HEK293 (cell line): ENCODE results near the gene PTPRG.

ENCODE experiments used
- CTCF ChIA-PET: fragments of 350-600 bp; formaldehyde crosslinking; extraction: SDS; loops from one replicate; lab custom pipeline; 2021; ENCODE audit warnings: antibody characterized with exemption; lab: Yijun Ruan, JAX
- POLR2A ChIA-PET: fragments of 300-600 bp; formaldehyde crosslinking; extraction: SDS; loops from one replicate; lab custom pipeline; 2020; ENCODE audit warnings: antibody characterized with exemption, inconsistent platforms; lab: Yijun Ruan, JAX
- H3K27ac ChIP-seq: fragments of 200-500 bp; sonication (Bioruptor generic); 2 replicates; pipeline ENCODE4 v1.5.1; 2014; ENCODE audit warnings: low read depth, low read length, control low read depth, inconsistent platforms; ENCODE audit errors: extremely low read depth
- H3K36me3 ChIP-seq, 2 experiments: fragments of 200-500 bp in 1 of 2; sonication (Bioruptor generic) in 1 of 2; 1 replicate in 1 of 2; 2 replicates in 1 of 2; pipeline ENCODE4 v1.5.1; 2014 to 2017; ENCODE audit warnings: inconsistent platforms in 2 of 2, low read length in 2 of 2; ENCODE audit not compliant: control insufficient read depth in 2 of 2, insufficient read depth in 1 of 2
- H3K4me1 ChIP-seq: fragments of 200-500 bp; sonication (Bioruptor generic); 2 replicates; pipeline ENCODE4 v1.5.1; 2014; ENCODE audit warnings: mild to moderate bottlenecking, low read length, inconsistent platforms; ENCODE audit not compliant: control insufficient read depth, insufficient read depth
- H3K4me3 ChIP-seq: 2 replicates; pipeline ENCODE4 v1.5.1; 2011; ENCODE audit warnings: low read depth, mild to moderate bottlenecking, control low read depth, low read length, moderate library complexity
- H3K9me3 ChIP-seq: fragments of 200-500 bp; sonication (Bioruptor generic); 2 replicates; pipeline ENCODE4 v1.5.1; 2014; ENCODE audit warnings: low read depth, low read length, inconsistent platforms; ENCODE audit not compliant: control insufficient read depth, insufficient read depth
- PRDM1 ChIP-seq: fragments of 450-650 bp; formaldehyde crosslinking; IDR thresholded peaks from 2 replicates; pipeline ENCODE4; 2016; ENCODE audit warnings: missing biosample characterization, missing genetic modification characterization
- TRIM28 ChIP-seq: IDR thresholded peaks from 2 replicates; pipeline ENCODE4 v1.6.1; 2011; ENCODE audit warnings: low read length, control low read depth, borderline replicate concordance
- ZBTB17 ChIP-seq: fragments of 450-650 bp; formaldehyde crosslinking; IDR thresholded peaks from 2 replicates; pipeline ENCODE4 v1.5.1; 2016; ENCODE audit warnings: missing biosample characterization, missing genetic modification characterization
- ZNF112 ChIP-seq: fragments of 450-650 bp; formaldehyde crosslinking; IDR thresholded peaks from 2 replicates; pipeline ENCODE4 v1.5.0; 2017; ENCODE audit warnings: missing biosample characterization, missing genetic modification characterization
- ZNF23 ChIP-seq: fragments of 450-650 bp; formaldehyde crosslinking; IDR thresholded peaks from 2 replicates; pipeline ENCODE4 v1.5.1; 2016; ENCODE audit warnings: missing biosample characterization, missing genetic modification characterization, borderline replicate concordance
- ZNF239 ChIP-seq: fragments of 450-650 bp; formaldehyde crosslinking; IDR thresholded peaks from 2 replicates; pipeline ENCODE4 v1.5.1; 2016; ENCODE audit warnings: missing biosample characterization, missing genetic modification characterization
- ZNF404 ChIP-seq: fragments of 450-650 bp; formaldehyde crosslinking; IDR thresholded peaks from 2 replicates; pipeline ENCODE4 v1.5.1; 2017; ENCODE audit warnings: missing biosample characterization, missing genetic modification characterization
- ZNF433 ChIP-seq: fragments of 450-650 bp; formaldehyde crosslinking; IDR thresholded peaks from 2 replicates; pipeline ENCODE4 v1.5.1; 2016; ENCODE audit warnings: missing biosample characterization, missing genetic modification characterization, low read depth
- ZNF48 ChIP-seq: fragments of 450-650 bp; formaldehyde crosslinking; IDR thresholded peaks from 2 replicates; pipeline ENCODE4 v1.5.1; 2016; ENCODE audit warnings: missing biosample characterization, missing genetic modification characterization
- ZNF658 ChIP-seq: fragments of 450-650 bp; formaldehyde crosslinking; IDR thresholded peaks from 2 replicates; pipeline ENCODE4; 2016; ENCODE audit warnings: missing biosample characterization, missing genetic modification characterization
- ZNF776 ChIP-seq: fragments of 450-650 bp; formaldehyde crosslinking; IDR thresholded peaks from 2 replicates; pipeline ENCODE4 v1.5.0; 2017; ENCODE audit warnings: missing biosample characterization, missing genetic modification characterization, borderline replicate concordance
- TF ChIP-seq, protein P1 (sequence below): fragments of 450-650 bp; formaldehyde crosslinking; conservative IDR thresholded peaks from 2 replicates; pipeline ENCODE4 v1.5.1; 2016; ENCODE audit warnings: low read depth, missing biosample characterization, missing genetic modification characterization
- TF ChIP-seq, protein P2 (sequence below): fragments of 450-650 bp; formaldehyde crosslinking; conservative IDR thresholded peaks from 2 replicates; pipeline ENCODE4 v1.5.1; 2016; ENCODE audit warnings: low read depth, missing biosample characterization, missing genetic modification characterization
- TF ChIP-seq, protein P3 (sequence below): fragments of 450-650 bp; formaldehyde crosslinking; IDR thresholded peaks from 2 replicates; pipeline ENCODE4 v1.5.1; 2016; ENCODE audit warnings: missing biosample characterization, missing genetic modification characterization
- TF ChIP-seq, protein P4 (sequence below): fragments of 450-650 bp; formaldehyde crosslinking; IDR thresholded peaks from 2 replicates; pipeline ENCODE4 v1.5.1; 2016; ENCODE audit warnings: missing biosample characterization, missing genetic modification characterization, borderline replicate concordance
- TF ChIP-seq, protein P5 (sequence below): fragments of 450-650 bp; formaldehyde crosslinking; IDR thresholded peaks from 2 replicates; pipeline ENCODE4 v1.5.1; 2016; ENCODE audit warnings: missing biosample characterization, missing genetic modification characterization, borderline replicate concordance

The PTPRG gene

DNA sequence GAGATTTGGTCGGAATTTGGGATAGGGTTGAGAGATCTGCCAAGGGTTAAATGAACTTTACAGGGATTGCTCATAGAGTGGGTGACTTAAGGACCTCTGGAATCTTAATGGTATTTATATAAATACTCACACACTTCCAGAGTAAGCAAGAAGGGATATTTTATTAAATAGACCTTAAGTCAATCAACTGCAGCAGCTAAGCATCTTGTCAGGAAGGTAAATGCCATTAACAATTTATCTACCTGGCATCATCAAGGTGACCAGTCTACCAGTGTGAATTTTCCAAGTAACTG is 688.1 kb downstream of the PTPRG start (continued):
- TF ChIP-seq, protein P1, sequence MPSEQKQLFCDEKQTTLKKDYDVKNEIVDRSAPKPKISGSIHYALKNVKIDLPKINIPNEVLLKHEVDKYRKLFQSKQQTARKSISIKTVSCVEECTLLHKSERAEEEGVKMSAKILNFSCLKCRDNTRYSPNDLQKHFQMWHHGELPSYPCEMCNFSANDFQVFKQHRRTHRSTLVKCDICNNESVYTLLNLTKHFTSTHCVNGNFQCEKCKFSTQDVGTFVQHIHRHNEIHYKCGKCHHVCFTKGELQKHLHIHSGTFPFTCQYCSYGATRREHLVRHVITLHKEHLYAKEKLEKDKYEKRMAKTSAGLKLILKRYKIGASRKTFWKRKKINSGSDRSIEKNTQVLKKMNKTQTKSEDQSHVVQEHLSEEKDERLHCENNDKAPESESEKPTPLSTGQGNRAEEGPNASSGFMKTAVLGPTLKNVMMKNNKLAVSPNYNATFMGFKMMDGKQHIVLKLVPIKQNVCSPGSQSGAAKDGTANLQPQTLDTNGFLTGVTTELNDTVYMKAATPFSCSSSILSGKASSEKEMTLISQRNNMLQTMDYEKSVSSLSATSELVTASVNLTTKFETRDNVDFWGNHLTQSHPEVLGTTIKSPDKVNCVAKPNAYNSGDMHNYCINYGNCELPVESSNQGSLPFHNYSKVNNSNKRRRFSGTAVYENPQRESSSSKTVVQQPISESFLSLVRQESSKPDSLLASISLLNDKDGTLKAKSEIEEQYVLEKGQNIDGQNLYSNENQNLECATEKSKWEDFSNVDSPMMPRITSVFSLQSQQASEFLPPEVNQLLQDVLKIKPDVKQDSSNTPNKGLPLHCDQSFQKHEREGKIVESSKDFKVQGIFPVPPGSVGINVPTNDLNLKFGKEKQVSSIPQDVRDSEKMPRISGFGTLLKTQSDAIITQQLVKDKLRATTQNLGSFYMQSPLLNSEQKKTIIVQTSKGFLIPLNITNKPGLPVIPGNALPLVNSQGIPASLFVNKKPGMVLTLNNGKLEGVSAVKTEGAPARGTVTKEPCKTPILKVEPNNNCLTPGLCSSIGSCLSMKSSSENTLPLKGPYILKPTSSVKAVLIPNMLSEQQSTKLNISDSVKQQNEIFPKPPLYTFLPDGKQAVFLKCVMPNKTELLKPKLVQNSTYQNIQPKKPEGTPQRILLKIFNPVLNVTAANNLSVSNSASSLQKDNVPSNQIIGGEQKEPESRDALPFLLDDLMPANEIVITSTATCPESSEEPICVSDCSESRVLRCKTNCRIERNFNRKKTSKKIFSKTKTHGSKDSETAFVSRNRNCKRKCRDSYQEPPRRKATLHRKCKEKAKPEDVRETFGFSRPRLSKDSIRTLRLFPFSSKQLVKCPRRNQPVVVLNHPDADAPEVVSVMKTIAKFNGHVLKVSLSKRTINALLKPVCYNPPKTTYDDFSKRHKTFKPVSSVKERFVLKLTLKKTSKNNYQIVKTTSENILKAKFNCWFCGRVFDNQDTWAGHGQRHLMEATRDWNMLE = no peak
- TF ChIP-seq, protein P2, sequence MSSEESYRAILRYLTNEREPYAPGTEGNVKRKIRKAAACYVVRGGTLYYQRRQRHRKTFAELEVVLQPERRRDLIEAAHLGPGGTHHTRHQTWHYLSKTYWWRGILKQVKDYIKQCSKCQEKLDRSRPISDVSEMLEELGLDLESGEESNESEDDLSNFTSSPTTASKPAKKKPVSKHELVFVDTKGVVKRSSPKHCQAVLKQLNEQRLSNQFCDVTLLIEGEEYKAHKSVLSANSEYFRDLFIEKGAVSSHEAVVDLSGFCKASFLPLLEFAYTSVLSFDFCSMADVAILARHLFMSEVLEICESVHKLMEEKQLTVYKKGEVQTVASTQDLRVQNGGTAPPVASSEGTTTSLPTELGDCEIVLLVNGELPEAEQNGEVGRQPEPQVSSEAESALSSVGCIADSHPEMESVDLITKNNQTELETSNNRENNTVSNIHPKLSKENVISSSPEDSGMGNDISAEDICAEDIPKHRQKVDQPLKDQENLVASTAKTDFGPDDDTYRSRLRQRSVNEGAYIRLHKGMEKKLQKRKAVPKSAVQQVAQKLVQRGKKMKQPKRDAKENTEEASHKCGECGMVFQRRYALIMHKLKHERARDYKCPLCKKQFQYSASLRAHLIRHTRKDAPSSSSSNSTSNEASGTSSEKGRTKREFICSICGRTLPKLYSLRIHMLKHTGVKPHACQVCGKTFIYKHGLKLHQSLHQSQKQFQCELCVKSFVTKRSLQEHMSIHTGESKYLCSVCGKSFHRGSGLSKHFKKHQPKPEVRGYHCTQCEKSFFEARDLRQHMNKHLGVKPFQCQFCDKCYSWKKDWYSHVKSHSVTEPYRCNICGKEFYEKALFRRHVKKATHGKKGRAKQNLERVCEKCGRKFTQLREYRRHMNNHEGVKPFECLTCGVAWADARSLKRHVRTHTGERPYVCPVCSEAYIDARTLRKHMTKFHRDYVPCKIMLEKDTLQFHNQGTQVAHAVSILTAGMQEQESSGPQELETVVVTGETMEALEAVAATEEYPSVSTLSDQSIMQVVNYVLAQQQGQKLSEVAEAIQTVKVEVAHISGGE (tag by site-specific recombination) = no peak
- TF ChIP-seq ZNF433 (tag by site-specific recombination) = no peak

DNA sequence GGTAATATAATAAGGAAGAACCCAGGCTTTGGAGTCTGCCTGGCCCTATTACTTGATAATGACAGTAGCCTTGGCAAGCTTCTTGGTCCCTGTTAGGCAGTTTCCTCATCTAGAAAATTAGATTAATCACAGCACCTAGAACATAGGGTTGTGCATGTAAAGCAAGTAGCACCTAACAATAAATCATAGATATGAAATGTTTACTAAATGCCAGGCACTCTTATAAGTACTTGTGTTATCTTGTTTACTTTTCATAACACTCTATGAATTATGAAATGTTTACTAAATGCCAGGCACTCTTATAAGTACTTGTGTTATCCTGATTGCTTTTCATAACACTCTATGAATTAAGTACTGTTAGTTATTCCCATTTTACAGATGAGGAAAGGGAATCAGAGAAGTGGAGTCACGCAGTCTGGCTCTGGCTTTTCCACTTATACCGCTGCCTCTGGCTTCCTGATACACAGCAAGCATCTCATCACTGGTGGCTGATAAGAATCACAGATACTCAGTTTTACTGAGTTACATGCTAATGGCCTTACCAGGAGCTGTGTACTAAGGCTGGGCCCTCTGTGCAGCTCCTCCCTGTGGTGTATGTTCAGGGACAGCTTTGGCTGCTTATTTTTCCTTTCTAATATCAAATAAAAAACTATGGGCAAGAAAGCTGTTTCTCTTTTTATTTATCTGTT is 688.6 kb downstream of the PTPRG start:
- Histone ChIP-seq H3K9me3 (no peaks in the 10 kb centered on the region), H3K27ac (no peak overlapping the region), H3K36me3 (no peaks in the 10 kb centered on the region), H3K4me3 (no peak overlapping the region), H3K4me1 (no peaks in the 10 kb centered on the region; the same call in none of the 2 replicates)
- POLR2A ChIA-PET = interaction anchor here (0.8 kb wide), 1 partner anchor 778 kb away, joined by 3 read pairs; no protein-coding TSS in a partner anchor
- CTCF ChIA-PET = interaction anchor here (0.6 kb wide), 1 partner anchor 389 kb away, joined by 3 read pairs; no protein-coding TSS in a partner anchor
- TF ChIP-seq, protein P3, sequence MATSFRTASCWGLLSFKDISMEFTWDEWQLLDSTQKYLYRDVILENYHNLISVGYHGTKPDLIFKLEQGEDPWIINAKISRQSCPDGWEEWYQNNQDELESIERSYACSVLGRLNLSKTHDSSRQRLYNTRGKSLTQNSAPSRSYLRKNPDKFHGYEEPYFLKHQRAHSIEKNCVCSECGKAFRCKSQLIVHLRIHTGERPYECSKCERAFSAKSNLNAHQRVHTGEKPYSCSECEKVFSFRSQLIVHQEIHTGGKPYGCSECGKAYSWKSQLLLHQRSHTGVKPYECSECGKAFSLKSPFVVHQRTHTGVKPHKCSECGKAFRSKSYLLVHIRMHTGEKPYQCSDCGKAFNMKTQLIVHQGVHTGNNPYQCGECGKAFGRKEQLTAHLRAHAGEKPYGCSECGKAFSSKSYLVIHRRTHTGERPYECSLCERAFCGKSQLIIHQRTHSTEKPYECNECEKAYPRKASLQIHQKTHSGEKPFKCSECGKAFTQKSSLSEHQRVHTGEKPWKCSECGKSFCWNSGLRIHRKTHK = no peak
- TF ChIP-seq ZBTB17 (tag by site-specific recombination) = no peak
- no peak for TF ChIP-seq ZNF404 (tag by site-specific recombination)
- TF ChIP-seq, protein P4, sequence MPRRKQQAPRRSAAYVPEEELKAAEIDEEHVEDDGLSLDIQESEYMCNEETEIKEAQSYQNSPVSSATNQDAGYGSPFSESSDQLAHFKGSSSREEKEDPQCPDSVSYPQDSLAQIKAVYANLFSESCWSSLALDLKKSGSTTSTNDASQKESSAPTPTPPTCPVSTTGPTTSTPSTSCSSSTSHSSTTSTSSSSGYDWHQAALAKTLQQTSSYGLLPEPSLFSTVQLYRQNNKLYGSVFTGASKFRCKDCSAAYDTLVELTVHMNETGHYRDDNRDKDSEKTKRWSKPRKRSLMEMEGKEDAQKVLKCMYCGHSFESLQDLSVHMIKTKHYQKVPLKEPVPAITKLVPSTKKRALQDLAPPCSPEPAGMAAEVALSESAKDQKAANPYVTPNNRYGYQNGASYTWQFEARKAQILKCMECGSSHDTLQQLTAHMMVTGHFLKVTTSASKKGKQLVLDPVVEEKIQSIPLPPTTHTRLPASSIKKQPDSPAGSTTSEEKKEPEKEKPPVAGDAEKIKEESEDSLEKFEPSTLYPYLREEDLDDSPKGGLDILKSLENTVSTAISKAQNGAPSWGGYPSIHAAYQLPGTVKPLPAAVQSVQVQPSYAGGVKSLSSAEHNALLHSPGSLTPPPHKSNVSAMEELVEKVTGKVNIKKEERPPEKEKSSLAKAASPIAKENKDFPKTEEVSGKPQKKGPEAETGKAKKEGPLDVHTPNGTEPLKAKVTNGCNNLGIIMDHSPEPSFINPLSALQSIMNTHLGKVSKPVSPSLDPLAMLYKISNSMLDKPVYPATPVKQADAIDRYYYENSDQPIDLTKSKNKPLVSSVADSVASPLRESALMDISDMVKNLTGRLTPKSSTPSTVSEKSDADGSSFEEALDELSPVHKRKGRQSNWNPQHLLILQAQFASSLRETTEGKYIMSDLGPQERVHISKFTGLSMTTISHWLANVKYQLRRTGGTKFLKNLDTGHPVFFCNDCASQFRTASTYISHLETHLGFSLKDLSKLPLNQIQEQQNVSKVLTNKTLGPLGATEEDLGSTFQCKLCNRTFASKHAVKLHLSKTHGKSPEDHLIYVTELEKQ (tag by site-specific recombination) = no peak
- no peak for TF ChIP-seq ZNF239
- no peak for TF ChIP-seq ZNF48 (tag by site-specific recombination)
- TF ChIP-seq ZNF112 = no peak
- TF ChIP-seq PRDM1 (tag by site-specific recombination) = no peak
- no peak for TF ChIP-seq ZNF658
- no peak for TF ChIP-seq TRIM28
- no peak for TF ChIP-seq ZNF776 (tag by site-specific recombination)
- TF ChIP-seq, protein P5, sequence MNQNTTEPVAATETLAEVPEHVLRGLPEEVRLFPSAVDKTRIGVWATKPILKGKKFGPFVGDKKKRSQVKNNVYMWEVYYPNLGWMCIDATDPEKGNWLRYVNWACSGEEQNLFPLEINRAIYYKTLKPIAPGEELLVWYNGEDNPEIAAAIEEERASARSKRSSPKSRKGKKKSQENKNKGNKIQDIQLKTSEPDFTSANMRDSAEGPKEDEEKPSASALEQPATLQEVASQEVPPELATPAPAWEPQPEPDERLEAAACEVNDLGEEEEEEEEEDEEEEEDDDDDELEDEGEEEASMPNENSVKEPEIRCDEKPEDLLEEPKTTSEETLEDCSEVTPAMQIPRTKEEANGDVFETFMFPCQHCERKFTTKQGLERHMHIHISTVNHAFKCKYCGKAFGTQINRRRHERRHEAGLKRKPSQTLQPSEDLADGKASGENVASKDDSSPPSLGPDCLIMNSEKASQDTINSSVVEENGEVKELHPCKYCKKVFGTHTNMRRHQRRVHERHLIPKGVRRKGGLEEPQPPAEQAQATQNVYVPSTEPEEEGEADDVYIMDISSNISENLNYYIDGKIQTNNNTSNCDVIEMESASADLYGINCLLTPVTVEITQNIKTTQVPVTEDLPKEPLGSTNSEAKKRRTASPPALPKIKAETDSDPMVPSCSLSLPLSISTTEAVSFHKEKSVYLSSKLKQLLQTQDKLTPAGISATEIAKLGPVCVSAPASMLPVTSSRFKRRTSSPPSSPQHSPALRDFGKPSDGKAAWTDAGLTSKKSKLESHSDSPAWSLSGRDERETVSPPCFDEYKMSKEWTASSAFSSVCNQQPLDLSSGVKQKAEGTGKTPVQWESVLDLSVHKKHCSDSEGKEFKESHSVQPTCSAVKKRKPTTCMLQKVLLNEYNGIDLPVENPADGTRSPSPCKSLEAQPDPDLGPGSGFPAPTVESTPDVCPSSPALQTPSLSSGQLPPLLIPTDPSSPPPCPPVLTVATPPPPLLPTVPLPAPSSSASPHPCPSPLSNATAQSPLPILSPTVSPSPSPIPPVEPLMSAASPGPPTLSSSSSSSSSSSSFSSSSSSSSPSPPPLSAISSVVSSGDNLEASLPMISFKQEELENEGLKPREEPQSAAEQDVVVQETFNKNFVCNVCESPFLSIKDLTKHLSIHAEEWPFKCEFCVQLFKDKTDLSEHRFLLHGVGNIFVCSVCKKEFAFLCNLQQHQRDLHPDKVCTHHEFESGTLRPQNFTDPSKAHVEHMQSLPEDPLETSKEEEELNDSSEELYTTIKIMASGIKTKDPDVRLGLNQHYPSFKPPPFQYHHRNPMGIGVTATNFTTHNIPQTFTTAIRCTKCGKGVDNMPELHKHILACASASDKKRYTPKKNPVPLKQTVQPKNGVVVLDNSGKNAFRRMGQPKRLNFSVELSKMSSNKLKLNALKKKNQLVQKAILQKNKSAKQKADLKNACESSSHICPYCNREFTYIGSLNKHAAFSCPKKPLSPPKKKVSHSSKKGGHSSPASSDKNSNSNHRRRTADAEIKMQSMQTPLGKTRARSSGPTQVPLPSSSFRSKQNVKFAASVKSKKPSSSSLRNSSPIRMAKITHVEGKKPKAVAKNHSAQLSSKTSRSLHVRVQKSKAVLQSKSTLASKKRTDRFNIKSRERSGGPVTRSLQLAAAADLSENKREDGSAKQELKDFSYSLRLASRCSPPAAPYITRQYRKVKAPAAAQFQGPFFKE = no peak
- TF ChIP-seq ZNF23 (tag by site-specific recombination) = no peak
